Retinal pigment epithelial cell (primary cell): ENCODE measurements around the gene MTR.
A peak's percentile ranks its signal among the peaks of the same experiment; 100 is the strongest.

Source experiments
- DNase-seq: peaks from one replicate; pipeline ENCODE4 v3.0.0-alpha.2; 2010; ENCODE audit warnings: low read depth
- H3K4me3 ChIP-seq: 2 replicates; pipeline ENCODE4 v1.5.1; 2011; ENCODE audit warnings: mild to moderate bottlenecking, low read length, control low read depth, moderate library complexity
- TF ChIP-seq, protein P1 (sequence below): conservative IDR thresholded peaks from 2 replicates; pipeline ENCODE4 v1.5.1; 2011; ENCODE audit warnings: low read depth, low read length, control low read depth, inconsistent platforms

Gene MTR

DNA sequence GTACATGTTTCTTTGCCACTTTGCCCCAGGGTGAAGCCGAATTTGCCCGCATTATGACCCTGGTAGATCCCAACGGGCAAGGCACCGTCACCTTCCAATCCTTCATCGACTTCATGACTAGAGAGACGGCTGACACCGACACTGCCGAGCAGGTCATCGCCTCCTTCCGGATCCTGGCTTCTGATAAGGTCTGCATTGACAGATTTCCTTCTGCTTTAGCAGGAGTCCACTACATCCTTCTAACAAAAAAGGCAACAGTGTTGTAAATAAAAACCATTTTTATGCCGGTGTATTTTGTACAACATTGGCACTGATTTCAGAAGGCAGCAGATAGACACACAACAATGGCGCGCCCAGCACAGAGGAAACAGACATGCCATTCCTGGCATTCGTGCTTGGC lies 34.1 kb upstream of the MTR start:
- TF ChIP-seq, protein P1, sequence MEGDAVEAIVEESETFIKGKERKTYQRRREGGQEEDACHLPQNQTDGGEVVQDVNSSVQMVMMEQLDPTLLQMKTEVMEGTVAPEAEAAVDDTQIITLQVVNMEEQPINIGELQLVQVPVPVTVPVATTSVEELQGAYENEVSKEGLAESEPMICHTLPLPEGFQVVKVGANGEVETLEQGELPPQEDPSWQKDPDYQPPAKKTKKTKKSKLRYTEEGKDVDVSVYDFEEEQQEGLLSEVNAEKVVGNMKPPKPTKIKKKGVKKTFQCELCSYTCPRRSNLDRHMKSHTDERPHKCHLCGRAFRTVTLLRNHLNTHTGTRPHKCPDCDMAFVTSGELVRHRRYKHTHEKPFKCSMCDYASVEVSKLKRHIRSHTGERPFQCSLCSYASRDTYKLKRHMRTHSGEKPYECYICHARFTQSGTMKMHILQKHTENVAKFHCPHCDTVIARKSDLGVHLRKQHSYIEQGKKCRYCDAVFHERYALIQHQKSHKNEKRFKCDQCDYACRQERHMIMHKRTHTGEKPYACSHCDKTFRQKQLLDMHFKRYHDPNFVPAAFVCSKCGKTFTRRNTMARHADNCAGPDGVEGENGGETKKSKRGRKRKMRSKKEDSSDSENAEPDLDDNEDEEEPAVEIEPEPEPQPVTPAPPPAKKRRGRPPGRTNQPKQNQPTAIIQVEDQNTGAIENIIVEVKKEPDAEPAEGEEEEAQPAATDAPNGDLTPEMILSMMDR: no peak
- no peak overlapping the region for H3K4me3 ChIP-seq
- no peak for DNase-seq

DNA sequence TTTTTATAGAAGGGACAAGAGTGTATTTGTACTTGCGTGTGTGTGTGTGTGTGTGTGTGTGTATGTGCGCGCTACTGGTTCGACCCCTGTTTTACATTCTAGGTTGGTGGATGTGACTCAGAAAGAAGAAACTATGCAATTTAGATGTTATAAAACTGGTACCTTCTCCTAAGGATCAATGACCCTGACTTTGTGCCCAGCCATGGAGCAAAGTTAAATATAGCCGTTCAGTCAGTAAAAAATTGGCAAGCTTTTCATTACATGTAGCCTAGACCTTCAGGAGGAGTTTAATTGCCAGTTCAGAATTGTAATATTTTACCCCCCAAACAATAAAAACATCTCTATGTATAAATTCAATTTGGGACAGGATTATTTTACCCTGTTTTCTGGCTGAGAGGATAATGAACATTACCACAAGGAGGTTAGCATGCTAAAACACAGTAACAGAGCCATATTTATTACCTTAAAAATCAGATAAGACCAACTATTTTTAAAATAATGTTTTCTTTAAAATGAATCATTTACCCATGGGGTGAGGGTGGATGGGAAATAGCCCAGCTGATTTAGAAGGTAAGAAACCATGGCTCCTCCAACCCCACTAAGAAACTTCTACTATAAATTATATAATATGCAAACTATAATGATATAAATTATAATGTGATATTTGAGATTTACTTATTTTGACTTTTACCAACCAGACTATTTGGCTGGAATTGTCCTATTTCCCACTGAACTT lies 33.5 kb upstream of the MTR start:
- DNase-seq: no peak
- H3K4me3 ChIP-seq: no peak overlapping the region
- TF ChIP-seq, protein P1: no peak

DNA sequence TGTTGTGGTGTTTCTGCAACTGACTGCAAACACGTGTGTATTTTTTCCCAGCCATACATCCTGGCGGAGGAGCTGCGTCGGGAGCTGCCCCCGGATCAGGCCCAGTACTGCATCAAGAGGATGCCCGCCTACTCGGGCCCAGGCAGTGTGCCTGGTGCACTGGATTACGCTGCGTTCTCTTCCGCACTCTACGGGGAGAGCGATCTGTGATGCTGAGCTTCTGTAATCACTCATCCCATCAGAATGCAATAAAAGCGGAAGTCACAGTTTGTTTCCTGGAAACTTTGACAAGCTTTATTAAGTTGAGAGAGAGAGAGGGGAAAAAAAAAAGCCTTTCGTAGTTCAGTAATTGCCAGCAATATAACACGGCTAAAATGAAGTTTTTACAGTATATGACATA lies 32.7 kb upstream of the MTR start:
- no peak overlapping the region for H3K4me3 ChIP-seq
- no peak for DNase-seq
- TF ChIP-seq, protein P1: no peak

DNA sequence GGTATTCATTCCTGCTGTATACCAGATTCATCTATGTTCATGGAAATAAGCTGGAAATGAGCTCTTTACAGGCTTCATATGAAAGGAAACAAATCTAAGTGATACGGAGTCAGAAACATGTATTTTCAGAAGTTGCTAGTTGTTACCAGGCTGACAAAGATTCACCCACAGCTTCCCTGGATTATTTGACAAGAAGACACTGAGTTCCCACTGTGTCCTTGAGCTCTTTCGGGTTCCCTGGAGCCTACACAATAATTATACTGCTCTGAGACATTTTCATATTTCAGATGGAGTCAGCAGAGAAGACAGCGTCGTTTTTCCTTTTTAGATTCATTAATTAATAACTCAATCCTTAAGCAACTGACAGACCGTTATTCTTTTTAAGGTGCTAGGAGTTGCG lies 29.3 kb upstream of the MTR start:
- H3K4me3 ChIP-seq: no peak overlapping the region
- DNase-seq: no peak
- TF ChIP-seq, protein P1: no peak

DNA sequence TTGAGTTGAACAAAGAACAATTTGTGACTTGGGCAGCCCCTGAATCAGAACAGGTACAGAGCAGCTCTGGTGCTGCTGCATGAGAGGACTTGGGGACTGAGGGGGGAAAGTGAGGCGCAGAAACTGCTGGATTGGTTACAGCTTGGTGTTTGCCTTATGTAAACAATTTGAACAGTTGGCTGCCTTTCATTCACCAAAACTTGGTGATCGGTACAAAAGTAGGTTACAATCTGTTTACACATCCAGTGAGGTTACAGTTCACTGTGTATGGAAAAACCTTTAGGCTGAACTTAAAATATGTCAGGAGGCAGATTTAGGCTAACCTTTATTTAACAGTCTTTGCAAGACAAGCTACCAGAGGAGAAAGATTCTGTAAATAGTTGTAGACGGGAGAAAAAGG lies 28.6 kb upstream of the MTR start:
- no peak overlapping the region for H3K4me3 ChIP-seq
- DNase-seq: no peak
- TF ChIP-seq, protein P1: no peak

DNA sequence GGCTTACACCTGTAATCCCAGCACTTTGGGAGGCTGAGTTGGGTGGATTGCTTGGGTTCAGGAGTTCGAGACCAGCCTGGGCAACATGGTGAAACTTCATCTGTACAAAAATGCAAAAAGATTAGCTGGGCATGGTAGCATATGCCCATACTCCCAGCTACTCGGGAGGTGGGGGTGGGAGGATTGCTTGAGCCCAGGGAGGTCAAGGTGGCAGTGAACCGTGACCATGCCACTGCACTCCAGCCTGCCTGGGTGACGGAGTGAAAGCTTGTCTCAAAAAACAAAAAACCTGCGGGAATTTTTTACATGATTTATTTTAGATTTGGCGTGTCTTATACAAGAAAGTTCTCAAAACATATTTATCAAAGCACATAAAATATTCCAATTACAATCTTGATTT lies 27.8 kb upstream of the MTR start:
- TF ChIP-seq, protein P1: no peak
- H3K4me3 ChIP-seq: no peak overlapping the region
- DNase-seq: no peak

DNA sequence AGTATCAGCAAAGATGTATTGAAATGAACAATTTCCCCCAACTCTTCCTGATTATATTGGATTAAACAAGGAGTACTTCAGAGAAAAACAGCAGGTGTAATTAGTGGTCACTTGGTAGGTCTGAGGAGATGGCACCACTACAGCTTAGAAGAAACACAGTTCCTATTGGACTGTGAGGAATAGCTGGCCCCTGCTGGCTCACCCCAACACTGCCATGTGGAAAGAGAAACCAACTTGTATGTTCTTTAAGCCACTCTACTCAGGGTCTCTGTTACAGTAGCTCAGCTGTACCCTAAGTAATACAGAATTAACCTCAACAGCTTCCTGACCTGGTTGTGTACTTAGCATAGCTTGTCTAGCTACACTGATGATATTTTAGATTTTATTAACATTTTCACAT lies 26.5 kb upstream of the MTR start:
- H3K4me3 ChIP-seq: no peak overlapping the region
- DNase-seq: no peak
- TF ChIP-seq, protein P1: peak; percentile 11
